Stimulated activated CD4-positive, alpha-beta T cell treated with anti-CD3 and anti-CD28 coated beads, Interleukin-2, amount 100 ng/mL, for 4 hours (primary cell): ENCODE results near the gene ARL6IP4.
"Not testable (repeated sequence)": the region's sequence is repeated elsewhere in the genome, so short reads cannot be mapped to it uniquely, and the experiment has no call there.

Source experiments
- DNase-seq: peaks from one replicate; pipeline ENCODE4 v3.0.0-alpha.2; 2020; ENCODE audit warnings: low read depth

ARL6IP4 gene

DNA sequence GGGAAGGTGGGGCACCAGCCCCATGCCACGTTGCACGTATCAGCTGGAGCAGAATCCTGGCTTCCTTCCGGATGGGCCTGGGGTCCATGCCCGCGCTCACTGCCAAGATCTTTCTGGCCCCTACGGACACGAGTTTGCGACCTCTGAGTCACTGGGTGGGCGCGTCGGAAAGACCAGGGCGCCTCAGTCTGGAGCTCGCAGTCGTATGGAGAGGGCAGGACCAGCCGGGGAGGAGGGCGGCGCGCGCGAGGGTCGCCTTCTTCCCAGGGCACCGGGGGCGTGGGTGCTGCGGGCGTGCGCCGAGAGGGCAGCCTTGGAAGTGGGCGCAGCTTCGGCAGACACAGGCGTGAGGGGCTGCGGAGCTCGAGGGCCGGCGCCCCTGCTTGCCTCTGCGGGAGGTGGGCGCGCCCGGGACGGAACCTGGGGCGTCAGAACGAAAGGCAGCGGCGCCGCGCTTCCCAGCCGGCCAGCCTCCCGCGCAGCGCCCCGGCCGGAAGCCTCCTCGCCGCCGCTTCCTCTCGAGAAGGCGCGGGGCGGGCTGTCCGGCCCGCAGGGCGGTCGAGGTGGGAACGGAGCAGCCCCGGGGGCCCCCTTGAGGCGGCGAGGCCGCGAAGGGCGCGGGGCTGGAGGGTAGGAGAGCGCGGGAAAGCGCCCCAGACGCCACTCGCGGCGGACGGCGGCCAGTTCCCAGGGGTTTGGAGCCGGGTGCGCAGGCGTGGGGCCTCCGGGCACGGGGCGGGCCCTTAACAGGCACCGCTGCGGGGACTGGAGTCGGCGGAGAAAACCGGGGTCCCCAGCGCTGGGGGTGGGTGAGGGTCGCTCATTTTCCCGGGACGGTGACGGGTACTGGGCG lies at the start of gene ARL6IP4:
TSS of gene ARL6IP4 (plus strand) at position 499 of the 853 bp plus-strand sequence. CDS start 459 bp downstream, outside the sequence.
- DNase-seq, result peak; percentile 43

- DNase-seq, result no peak
Observed at GRCh38 chr12:122932207-122932606, 48.3 kb upstream of the ARL6IP4 start.

GRCh38 chr12:122934722-122935121 lies 45.8 kb upstream of the ARL6IP4 start:
- DNase-seq, result no peak

- no peak for DNase-seq
Observed at GRCh38 chr12:122935318-122935717, 45.2 kb upstream of the ARL6IP4 start.

GRCh38 chr12:122937622-122938091 lies 42.8 kb upstream of the ARL6IP4 start:
- DNase-seq, result no peak

- DNase-seq, result no peak
Observed at GRCh38 chr12:122939125-122939524, 41.4 kb upstream of the ARL6IP4 start.

- DNase-seq, result not testable (repeated sequence)
Observed at GRCh38 chr12:122941351-122941750, 39.1 kb upstream of the ARL6IP4 start.

DNA sequence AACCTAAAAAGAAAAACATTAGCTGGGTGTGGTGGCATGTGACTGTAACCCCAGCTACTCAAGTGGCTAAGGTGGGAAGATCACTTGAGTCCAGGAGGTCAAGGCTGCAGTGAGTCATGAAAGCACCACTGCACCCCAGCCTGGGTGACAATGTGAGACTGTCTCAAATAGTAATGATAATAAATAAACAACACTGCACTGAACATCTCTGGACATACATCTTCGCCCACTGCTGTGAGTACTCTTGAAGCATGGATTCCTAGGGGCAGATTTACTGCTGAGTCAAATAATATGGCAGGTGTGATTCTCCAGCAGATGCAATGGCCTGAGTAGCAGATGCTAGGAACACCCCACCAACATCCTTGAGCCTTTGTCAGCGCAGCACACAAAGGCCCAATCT lies 37.8 kb upstream of the ARL6IP4 start:
- DNase-seq, result no peak

- no peak for DNase-seq
Observed at GRCh38 chr12:122943196-122943595, 37.3 kb upstream of the ARL6IP4 start.

DNA sequence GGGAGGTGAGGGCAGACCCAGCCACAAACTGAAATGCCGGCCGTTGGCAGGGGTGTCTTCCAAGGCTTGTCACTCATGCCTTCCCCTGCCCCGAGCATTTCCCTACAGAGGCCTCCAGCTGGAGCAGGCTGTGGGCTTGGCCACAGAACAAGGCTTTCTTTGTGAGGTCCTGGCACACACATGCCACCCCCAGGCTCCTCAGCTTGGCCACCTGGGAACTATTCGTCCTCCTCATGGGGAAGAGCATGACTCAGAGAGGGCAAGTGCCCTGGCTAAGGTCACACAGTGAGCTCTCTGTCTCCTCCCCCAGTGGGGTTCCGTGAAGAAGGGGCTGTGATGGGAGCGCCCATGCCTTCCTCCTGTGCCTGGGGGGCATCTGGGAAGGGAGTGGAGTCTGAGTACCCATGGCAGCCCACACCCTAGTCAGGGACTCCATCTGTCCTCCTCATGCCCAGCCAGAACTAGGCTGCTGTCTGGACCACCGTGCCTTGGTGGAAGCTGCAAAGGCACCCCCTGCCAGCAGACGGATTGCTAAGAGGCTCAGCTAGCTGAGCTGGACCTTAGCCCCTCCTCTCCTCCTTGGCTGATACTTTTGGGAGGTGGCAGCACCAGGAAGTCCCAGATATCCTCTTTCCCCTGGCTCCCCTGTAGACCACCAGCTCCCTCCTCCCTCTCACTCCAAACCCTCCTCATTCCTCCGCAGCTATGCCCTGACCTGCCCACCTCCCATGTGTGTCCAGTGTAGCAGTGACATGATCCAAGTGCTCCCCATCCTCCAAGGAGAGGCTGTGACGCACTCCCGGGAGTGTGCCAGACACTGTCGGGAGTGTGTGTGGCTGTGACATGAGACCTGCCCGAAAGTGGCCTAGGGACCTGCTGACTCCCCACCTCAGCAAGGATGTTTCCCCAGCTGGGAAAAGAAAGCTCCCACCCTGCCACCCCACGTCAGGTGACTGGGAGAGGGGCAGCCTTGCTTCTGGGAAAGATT lies 35.6 kb upstream of the ARL6IP4 start:
- DNase-seq, result no peak

DNA sequence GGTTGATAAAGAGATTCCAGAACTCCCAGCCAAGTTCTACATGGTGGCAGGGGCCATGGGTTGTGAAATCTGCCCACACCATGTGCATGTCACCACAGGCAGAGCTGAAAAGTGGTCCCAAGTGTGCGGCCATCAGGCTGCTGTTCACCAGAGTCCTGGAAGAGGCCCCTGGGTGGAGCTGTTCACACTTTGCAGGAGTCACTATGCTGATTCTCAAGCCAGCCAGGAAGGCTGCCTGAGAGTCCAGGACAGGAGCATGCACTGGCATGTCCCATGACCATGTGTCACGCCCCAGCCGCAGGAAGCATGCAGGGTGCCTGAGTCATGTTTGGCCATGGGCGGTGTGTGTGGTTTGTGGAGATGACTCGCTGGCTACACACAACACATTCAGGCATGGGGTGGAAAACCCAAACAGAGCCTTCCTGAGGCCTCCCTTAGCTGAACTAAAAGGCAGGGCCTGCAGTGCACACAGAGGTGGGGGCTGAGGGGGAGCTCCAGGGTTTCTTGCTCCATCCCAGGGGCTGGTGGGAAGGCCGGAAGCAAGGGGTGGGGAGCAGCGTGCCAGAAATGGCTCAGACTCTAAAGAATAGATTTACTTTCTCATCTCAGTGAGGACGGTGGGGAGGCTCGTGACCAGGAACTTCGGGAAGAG lies 33.7 kb upstream of the ARL6IP4 start:
- DNase-seq, result peak; percentile 67

- DNase-seq, result no peak
Observed at GRCh38 chr12:122947352-122947792, 33.1 kb upstream of the ARL6IP4 start.

- no peak for DNase-seq
Observed at GRCh38 chr12:122948605-122949004, 31.9 kb upstream of the ARL6IP4 start.

- no peak for DNase-seq
Observed at GRCh38 chr12:122949405-122949804, 31.1 kb upstream of the ARL6IP4 start.

DNA sequence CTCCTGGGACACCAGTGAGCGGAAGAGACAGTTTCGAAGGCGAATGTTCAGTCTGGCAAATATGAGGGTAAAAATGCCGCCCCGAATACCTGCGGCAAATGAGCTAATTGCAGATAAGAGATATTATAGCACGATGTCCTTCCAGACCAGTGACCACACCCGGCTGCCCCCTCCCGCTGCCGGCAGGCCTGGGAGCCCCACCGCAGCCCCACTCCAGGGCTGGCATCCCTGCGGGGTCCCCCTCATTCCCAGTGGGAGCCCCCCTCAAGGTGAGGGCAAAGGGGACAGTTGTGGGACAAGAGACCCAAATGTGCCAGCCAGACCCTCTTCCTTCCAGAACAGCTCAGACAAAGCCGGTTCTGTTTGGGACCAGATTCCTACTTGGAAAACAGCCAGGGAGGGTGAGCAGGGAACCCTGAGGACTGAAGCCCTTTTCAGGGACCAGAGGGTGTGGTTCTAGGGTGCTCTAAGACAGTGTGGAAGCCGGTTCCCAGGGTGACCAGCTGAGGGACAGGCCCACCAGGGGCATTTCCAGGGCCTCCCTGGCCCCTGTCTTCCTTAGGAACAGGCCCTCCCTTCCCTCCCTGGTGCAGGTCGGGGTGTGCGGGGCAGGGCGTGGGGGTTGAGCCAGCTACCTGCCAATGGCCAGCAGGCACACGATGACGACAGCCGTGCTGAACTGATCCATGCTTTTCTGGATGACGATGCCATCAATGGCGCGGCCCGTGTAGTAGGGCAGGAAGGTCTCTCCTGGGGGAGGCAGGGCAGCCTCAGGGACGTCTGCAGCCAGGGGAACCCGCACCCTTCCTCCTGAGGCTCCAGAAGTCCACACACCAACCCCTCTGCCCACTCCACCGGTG lies 30.4 kb upstream of the ARL6IP4 start:
- DNase-seq, result no peak

GRCh38 chr12:122951406-122951805 lies 29.1 kb upstream of the ARL6IP4 start:
- no peak for DNase-seq

- DNase-seq, result peak; percentile 67
Observed at GRCh38 chr12:122951979-122952892, 28.2 kb upstream of the ARL6IP4 start.

- no peak for DNase-seq
Observed at GRCh38 chr12:122955156-122955555, 25.3 kb upstream of the ARL6IP4 start.

DNA sequence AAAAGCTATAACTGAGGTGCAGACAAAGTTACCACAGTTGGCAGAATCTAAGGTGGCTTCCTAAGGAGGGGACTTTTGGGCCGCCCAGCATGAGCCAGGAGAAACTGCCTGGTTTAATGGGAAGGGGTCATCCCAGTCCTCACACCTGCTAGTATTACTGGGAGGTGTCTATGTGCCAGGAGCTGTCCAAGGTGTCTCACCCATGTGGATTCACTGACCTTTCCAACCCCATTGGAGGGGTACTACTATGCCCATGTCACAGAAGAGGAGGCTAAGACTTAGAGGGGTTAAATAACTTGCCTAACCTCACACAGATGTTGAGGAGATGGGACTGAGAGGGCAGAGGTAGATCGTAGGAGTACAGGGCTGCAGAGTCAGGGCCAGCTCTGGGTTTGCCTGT lies 24.4 kb upstream of the ARL6IP4 start:
- DNase-seq, result no peak
